HL-60 (cell line): ENCODE data around the gene CXCL8.

Source experiments
- DNase-seq, 2 experiments: peaks; one replicate each; pipeline ENCODE4 v3.0.0-alpha.2; 2010 to 2020; ENCODE audit warnings: low read depth in 1 of 2, low spot score in 1 of 2
- H3K27ac ChIP-seq: fragments of 250-450 bp; sonication (Bioruptor Pico); replicated peaks from 2 replicates; pipeline ENCODE4 v1.5.1; 2020; ENCODE audit warnings: mild to moderate bottlenecking, moderate library complexity
- H3K27me3 ChIP-seq: fragments of 250-450 bp; sonication (Bioruptor Pico); 2 replicates; pipeline ENCODE4 v1.5.1; 2021; ENCODE audit warnings: mild to moderate bottlenecking, moderate library complexity; ENCODE audit not compliant: insufficient read depth, poor library complexity, severe bottlenecking
- H3K4me3 ChIP-seq: replicated peaks from 2 replicates; pipeline ENCODE4 v1.5.1; 2011; ENCODE audit warnings: mild to moderate bottlenecking, control low read depth, low read length; ENCODE audit not compliant: insufficient read depth
- GABPA ChIP-seq: IDR thresholded peaks from 2 replicates; pipeline ENCODE4 v1.6.1; 2012; ENCODE audit warnings: low read depth
- POLR2AphosphoS5 ChIP-seq: IDR thresholded peaks from 2 replicates; pipeline ENCODE4 v1.6.1; 2012; ENCODE audit warnings: low read depth
- SPI1 ChIP-seq: IDR thresholded peaks from 2 replicates; pipeline ENCODE4 v1.6.1; 2012; ENCODE audit warnings: low read depth, mild to moderate bottlenecking, borderline replicate concordance
- TF ChIP-seq, protein P1 (sequence below): IDR thresholded peaks from one replicate; pipeline ENCODE4 v1.5.1; 2011; ENCODE audit warnings: low read length, control low read depth, inconsistent platforms; ENCODE audit not compliant: insufficient read depth
- TF ChIP-seq, protein P2 (sequence below): IDR thresholded peaks from 2 replicates; pipeline ENCODE4 v1.6.1; 2012; ENCODE audit warnings: low read depth; ENCODE audit not compliant: insufficient replicate concordance

Gene CXCL8

DNA sequence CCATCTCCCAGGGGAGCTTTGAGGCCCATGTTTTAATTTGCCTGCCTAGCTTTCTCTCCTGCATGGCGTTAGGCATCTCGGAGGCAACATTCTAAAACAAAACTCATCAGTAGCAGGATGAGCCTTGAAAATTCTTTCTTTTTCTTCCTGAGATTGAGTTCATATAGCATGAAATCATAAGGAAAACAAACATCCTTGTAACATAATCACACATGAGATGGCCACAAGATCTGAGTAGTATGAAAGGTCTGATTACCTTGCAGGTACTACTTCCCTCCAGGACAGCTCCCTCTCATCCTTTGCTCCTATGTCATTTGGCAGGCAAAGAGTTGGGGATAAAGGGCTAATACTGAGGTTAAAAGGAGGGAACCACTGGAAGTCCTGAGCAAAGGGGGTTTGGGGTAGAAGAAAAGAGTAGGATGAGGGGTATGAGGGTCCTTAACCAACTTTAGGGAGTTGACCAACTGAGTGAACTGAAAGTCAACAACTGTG lies 37.5 kb upstream of the CXCL8 start:
- H3K27ac ChIP-seq: peak overlapping the region; percentile 77; the same call in 1 of the 2 replicates
- H3K4me3 ChIP-seq: no peak overlapping the region
- no peak for DNase-seq
- TF ChIP-seq, protein P1, sequence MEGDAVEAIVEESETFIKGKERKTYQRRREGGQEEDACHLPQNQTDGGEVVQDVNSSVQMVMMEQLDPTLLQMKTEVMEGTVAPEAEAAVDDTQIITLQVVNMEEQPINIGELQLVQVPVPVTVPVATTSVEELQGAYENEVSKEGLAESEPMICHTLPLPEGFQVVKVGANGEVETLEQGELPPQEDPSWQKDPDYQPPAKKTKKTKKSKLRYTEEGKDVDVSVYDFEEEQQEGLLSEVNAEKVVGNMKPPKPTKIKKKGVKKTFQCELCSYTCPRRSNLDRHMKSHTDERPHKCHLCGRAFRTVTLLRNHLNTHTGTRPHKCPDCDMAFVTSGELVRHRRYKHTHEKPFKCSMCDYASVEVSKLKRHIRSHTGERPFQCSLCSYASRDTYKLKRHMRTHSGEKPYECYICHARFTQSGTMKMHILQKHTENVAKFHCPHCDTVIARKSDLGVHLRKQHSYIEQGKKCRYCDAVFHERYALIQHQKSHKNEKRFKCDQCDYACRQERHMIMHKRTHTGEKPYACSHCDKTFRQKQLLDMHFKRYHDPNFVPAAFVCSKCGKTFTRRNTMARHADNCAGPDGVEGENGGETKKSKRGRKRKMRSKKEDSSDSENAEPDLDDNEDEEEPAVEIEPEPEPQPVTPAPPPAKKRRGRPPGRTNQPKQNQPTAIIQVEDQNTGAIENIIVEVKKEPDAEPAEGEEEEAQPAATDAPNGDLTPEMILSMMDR: no peak
- TF ChIP-seq, protein P2, sequence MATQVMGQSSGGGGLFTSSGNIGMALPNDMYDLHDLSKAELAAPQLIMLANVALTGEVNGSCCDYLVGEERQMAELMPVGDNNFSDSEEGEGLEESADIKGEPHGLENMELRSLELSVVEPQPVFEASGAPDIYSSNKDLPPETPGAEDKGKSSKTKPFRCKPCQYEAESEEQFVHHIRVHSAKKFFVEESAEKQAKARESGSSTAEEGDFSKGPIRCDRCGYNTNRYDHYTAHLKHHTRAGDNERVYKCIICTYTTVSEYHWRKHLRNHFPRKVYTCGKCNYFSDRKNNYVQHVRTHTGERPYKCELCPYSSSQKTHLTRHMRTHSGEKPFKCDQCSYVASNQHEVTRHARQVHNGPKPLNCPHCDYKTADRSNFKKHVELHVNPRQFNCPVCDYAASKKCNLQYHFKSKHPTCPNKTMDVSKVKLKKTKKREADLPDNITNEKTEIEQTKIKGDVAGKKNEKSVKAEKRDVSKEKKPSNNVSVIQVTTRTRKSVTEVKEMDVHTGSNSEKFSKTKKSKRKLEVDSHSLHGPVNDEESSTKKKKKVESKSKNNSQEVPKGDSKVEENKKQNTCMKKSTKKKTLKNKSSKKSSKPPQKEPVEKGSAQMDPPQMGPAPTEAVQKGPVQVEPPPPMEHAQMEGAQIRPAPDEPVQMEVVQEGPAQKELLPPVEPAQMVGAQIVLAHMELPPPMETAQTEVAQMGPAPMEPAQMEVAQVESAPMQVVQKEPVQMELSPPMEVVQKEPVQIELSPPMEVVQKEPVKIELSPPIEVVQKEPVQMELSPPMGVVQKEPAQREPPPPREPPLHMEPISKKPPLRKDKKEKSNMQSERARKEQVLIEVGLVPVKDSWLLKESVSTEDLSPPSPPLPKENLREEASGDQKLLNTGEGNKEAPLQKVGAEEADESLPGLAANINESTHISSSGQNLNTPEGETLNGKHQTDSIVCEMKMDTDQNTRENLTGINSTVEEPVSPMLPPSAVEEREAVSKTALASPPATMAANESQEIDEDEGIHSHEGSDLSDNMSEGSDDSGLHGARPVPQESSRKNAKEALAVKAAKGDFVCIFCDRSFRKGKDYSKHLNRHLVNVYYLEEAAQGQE: peak; percentile 48
- no peak for TF ChIP-seq GABPA
- no peaks in the 10 kb centered on the region for H3K27me3 ChIP-seq

DNA sequence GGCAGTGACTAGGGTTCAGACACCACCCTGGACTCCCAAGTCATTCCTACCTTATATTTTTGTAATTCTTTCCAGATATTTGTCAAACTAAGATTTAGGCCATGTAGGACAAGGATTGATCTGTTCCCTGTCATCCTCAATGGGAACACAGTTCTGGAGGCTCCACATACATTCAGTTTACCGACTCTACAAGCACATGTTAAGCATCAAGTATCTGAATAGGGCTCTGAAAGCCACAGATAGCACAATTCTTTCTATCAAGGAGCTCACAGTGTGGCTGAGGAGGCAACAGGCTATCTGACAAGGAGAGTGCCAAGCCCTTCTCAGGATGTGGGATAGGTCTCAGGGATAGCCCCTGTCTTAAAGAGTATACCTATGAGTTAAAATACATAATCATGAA lies 37.0 kb upstream of the CXCL8 start:
- no peak overlapping the region for H3K4me3 ChIP-seq
- no peaks in the 10 kb centered on the region for H3K27me3 ChIP-seq
- peak overlapping the region; percentile 77 for H3K27ac ChIP-seq
- TF ChIP-seq, protein P1: no peak
- no peak for TF ChIP-seq POLR2AphosphoS5
- no peak for TF ChIP-seq GABPA
- TF ChIP-seq, protein P2: no peak
- TF ChIP-seq SPI1: no peak
- no peak for DNase-seq

DNA sequence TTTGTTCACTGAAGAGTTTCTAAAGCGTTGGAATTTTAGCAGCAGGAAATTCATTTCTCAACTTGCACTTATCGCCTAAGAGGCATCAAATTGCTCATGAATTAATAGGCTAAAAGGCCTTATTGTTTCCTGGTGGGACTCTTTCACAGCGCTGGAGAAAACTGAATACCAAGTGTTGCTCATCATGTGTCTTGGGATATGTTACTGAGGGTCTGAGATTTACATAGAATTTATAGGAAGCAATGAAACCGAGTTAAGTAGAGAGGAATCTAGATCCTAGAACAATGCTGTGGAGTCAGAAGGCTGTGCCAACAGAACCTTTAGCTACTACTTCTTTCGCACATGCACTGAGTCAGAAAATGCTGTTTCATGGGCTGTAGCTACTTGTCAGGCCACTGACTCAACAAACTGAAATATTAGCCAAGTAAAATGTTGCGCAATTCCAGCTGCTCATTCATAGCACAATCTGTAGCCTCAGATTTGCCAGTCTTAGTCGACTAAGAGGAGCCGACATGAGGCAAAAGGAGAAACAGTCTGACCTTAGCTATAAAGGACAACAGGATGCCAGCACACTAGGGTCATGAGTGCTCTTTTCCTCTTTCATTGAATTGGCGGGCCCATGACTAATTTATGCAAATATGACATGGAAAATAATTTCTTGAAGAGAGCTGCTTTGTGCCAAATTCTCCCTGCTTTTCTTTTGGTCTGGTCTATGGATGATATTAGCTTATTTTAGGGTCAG lies 35.9 kb upstream of the CXCL8 start:
- TF ChIP-seq POLR2AphosphoS5: peak; percentile 81
- TF ChIP-seq SPI1: no peak
- TF ChIP-seq, protein P2: no peak
- peak; percentile 19; the same call in 1 of the 2 replicates for TF ChIP-seq GABPA
- TF ChIP-seq, protein P1: no peak
- H3K27me3 ChIP-seq: no peaks in the 10 kb centered on the region
- H3K4me3 ChIP-seq: no peak overlapping the region
- peak overlapping the region; percentile 77 for H3K27ac ChIP-seq
- peak; percentile 96 to 98 for DNase-seq
